Activated CD8-positive, alpha-beta T cell treated with anti-CD3 and anti-CD28 coated beads for 36 hours (primary cell): Measurements from ENCODE around the gene IGFBP3. TPM values are rescaled to one million over a fixed set of nuclear protein-coding genes. Genes with fewer than 3 reads are reported as not detected.

Experiments
- ATAC-seq: fragments of 200-7000 bp; cut with Tn5 transposase; one replicate; pipeline ENCODE4 v1.10.0; 2021; ENCODE audit warnings: mild to moderate bottlenecking, moderate library complexity
- CTCF ChIA-PET: fragments of 350-600 bp; sonication (Branson Sonifier 250); formaldehyde crosslinking; loops from one replicate; lab custom pipeline; 2021; ENCODE audit warnings: antibody characterized with exemption; lab: Charles Lee
- POLR2A ChIA-PET: fragments of 350-600 bp; sonication (Branson Sonifier 250); formaldehyde crosslinking; loops from one replicate; lab custom pipeline; 2021; ENCODE audit warnings: antibody characterized with exemption; lab: Charles Lee
- DNase-seq: peaks from one replicate; pipeline ENCODE4 v3.0.0-alpha.2; 2020
- H3K27ac Mint-ChIP-seq: one replicate; pipeline ENCODE4 v1.8.0; 2021; ENCODE audit warnings: mild to moderate bottlenecking, mixed read lengths
- H3K27me3 Mint-ChIP-seq: one replicate; pipeline ENCODE4 v1.8.0; 2021; ENCODE audit warnings: mixed read lengths
- H3K36me3 Mint-ChIP-seq: one replicate; pipeline ENCODE4 v1.8.0; 2021; ENCODE audit warnings: low read depth, mixed read lengths
- H3K4me1 Mint-ChIP-seq: one replicate; pipeline ENCODE4 v1.8.0; 2021; ENCODE audit warnings: low read depth, mixed read lengths
- H3K4me3 Mint-ChIP-seq: one replicate; pipeline ENCODE4 v1.8.0; 2021; ENCODE audit warnings: mild to moderate bottlenecking, moderate library complexity, mixed read lengths
- H3K9me3 Mint-ChIP-seq: one replicate; pipeline ENCODE4 v1.8.0; 2021; ENCODE audit warnings: mixed read lengths
- intact Hi-C: fragments of 100-400 bp; cut with micrococcal nuclease; formaldehyde crosslinking; loops from one replicate; pipeline ENCODE4 v1.10.0; 2022
- total RNA-seq, 2 experiments: library from RNA; stranded (reverse); gene quantifications; one replicate each; pipeline ENCODE4 v1.2.3, GENCODE V29; 2021
- TF ChIP-seq, protein P1 (sequence below): fragments of 200-600 bp; IDR thresholded peaks from one replicate; pipeline ENCODE4 v1.8.0; 2022; ENCODE audit warnings: antibody characterized with exemption, mild to moderate bottlenecking

The IGFBP3 gene
- total RNA-seq, 2 experiments from 2014 or later: 0.25 TPM; not detected in 1

DNA sequence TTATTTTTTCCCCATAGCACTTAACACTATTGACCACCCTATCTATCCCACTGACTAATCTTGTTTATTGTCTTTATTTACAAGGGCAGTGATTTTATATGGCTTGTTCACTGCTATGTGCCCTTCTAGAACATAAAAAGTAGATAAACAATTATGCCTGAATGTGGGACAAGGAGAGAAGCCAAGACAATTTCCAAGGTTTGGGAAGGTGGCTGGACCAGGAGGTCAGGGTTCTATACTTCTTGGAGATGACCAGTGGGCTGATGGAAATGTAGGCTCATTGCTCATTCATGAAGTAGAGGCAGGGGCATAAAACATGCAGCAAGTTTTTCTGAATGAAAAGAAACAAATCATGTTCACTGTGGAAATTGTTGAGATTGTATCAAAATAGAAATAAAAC lies 11.5 kb downstream of the IGFBP3 start:
- H3K4me3 Mint-ChIP-seq: no peak overlapping the region
- H3K27ac Mint-ChIP-seq: no peak overlapping the region
- H3K9me3 Mint-ChIP-seq: peaks cover 2% of the 10 kb centered on the region
- intact Hi-C loops: no loop called here
- H3K27me3 Mint-ChIP-seq: peaks cover 12% of the 10 kb centered on the region
- POLR2A ChIA-PET: no interaction called here
- H3K36me3 Mint-ChIP-seq: no peaks in the 10 kb centered on the region
- CTCF ChIA-PET: interaction anchor here (1.3 kb wide), 1 partner anchor 8 kb away, joined by 5 read pairs; no protein-coding TSS in a partner anchor
- H3K4me1 Mint-ChIP-seq: no peaks in the 10 kb centered on the region
- no peak for ATAC-seq
- TF ChIP-seq, protein P1, sequence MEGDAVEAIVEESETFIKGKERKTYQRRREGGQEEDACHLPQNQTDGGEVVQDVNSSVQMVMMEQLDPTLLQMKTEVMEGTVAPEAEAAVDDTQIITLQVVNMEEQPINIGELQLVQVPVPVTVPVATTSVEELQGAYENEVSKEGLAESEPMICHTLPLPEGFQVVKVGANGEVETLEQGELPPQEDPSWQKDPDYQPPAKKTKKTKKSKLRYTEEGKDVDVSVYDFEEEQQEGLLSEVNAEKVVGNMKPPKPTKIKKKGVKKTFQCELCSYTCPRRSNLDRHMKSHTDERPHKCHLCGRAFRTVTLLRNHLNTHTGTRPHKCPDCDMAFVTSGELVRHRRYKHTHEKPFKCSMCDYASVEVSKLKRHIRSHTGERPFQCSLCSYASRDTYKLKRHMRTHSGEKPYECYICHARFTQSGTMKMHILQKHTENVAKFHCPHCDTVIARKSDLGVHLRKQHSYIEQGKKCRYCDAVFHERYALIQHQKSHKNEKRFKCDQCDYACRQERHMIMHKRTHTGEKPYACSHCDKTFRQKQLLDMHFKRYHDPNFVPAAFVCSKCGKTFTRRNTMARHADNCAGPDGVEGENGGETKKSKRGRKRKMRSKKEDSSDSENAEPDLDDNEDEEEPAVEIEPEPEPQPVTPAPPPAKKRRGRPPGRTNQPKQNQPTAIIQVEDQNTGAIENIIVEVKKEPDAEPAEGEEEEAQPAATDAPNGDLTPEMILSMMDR: no peak
- DNase-seq: no peak

DNA sequence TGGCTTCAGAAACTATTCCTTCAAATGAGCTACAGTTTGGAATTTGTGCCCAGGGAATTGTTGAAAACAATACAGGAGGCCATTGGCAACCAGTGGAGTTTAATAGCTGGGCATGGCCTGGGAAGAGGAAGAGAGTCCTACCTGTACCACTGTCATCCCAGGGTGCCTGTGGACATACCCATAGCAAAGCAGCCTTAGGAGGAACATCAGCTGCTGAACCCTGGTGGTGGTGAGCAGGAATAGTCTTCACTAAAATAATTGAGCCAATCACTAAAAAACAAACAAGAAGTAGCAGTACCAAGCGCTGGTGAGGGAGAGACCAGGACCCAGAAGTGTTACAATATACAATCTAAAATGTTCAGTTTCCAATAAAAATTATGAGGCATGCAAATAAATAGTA lies 18.3 kb downstream of the IGFBP3 start:
- peaks cover 9% of the 10 kb centered on the region for H3K27me3 Mint-ChIP-seq
- H3K4me3 Mint-ChIP-seq: no peak overlapping the region
- ChIA-PET CTCF (interaction anchor here (1.3 kb wide), 1 partner anchor 15 kb away, joined by 3 read pairs; no protein-coding TSS in a partner anchor), POLR2A (no interaction called here)
- ATAC-seq (no peak), DNase-seq (no peak)
- H3K9me3 Mint-ChIP-seq: peaks cover 8% of the 10 kb centered on the region
- H3K4me1 Mint-ChIP-seq: no peaks in the 10 kb centered on the region
- no peaks in the 10 kb centered on the region for H3K36me3 Mint-ChIP-seq
- intact Hi-C loops: no loop called here
- TF ChIP-seq, protein P1: no peak
- no peak overlapping the region for H3K27ac Mint-ChIP-seq

DNA sequence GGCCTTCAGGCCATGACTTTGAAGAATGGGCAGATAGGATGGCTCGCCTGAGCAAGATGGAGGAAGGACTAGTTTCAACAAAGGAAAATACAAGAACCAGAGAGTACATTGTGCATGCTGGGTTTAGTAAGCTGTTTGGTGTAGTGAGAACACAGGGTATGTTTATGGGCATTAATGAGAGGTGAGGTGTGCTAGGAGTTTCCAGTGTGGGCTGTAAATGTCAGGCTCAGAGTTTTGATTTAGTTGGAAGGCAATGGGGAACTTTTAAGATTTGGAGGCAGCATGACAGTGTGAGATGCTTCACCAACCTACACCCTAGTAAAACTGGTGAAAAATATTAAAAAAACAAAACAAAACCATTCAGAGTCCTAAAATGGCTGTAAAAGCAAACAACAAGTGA lies 19.5 kb downstream of the IGFBP3 start:
- Mint-ChIP-seq H3K36me3 (no peaks in the 10 kb centered on the region), H3K27ac (no peak overlapping the region), H3K4me3 (no peak overlapping the region), H3K4me1 (no peaks in the 10 kb centered on the region), H3K27me3 (peaks cover 10% of the 10 kb centered on the region), H3K9me3 (peaks cover 8% of the 10 kb centered on the region)
- intact Hi-C loops: no loop called here
- TF ChIP-seq, protein P1: no peak
- ATAC-seq: no peak
- DNase-seq: no peak
- ChIA-PET POLR2A (no interaction called here), CTCF (interaction anchor here (1.3 kb wide), 1 partner anchor 16 kb away, joined by 3 read pairs; no protein-coding TSS in a partner anchor)

DNA sequence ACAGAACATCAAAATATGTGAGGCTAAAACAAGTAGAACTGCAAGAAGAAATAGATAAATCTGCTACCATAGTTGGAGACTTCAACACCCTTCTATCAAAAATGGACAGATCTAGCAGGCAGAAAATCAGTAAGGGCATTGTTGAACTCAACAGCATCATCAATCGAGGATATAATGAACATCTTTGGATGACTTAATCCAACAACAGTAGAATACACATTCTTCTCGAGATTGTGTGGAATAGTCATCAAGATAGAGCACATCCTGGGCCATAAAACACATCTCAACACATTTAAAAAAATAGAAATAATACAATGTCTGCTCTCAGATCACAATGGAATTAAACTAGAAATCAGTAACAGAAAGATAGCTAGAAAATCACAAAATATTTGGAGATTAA lies 22.9 kb downstream of the IGFBP3 start:
- Mint-ChIP-seq H3K4me1 (no peaks in the 10 kb centered on the region), H3K27ac (no peak overlapping the region), H3K27me3 (peaks cover 26% of the 10 kb centered on the region), H3K4me3 (no peak overlapping the region), H3K9me3 (peaks cover 4% of the 10 kb centered on the region), H3K36me3 (no peaks in the 10 kb centered on the region)
- no peak for DNase-seq
- no peak for ATAC-seq
- ChIA-PET POLR2A (no interaction called here), CTCF (interaction anchor here (2.2 kb wide), 1 partner anchor 20 kb away, joined by 6 read pairs; no protein-coding TSS in a partner anchor)
- TF ChIP-seq, protein P1: no peak
- intact Hi-C loops: no loop called here

DNA sequence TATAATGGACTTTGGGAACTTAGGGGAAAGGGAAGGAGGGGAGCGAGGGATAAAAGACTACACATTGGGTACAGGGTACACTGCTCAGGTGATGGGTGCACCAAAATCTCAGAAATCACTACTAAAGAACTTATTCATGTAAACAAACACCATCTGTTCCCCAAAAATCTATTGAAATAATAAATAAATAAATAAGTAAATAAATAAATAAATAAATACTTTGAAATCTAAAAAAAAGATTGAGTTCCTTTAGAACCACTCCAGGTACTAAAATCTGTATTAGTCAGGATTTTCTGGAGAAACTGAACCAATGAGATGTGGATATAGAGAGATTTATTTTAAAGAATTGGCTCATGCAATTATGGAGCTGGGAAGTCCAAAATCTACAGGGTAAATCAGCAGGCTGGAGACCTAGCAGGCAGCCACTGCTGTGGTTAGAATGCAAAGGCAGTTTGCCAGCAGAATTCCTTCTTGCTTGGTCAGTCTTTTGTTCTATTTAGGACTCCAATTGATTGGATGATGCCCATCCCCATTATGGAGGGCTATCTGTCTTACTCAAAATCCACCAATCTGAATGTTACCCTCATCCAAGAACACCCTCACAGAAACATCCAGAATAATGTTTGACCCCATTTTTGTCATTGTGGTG lies 23.9 kb downstream of the IGFBP3 start:
- Mint-ChIP-seq H3K4me3 (no peak overlapping the region), H3K27me3 (peaks cover 30% of the 10 kb centered on the region), H3K4me1 (no peaks in the 10 kb centered on the region), H3K9me3 (no peaks in the 10 kb centered on the region), H3K27ac (no peak overlapping the region), H3K36me3 (no peaks in the 10 kb centered on the region)
- intact Hi-C loops: no loop called here
- ATAC-seq (no peak), DNase-seq (no peak)
- POLR2A ChIA-PET: no interaction called here
- CTCF ChIA-PET: no interaction called here
- TF ChIP-seq, protein P1: no peak
